Cardiac muscle cell (in vitro differentiated cells and primary cell): ENCODE data around the gene VTI1A. TPM values are rescaled to one million over a fixed set of nuclear protein-coding genes. Genes with fewer than 3 reads are reported as not detected.
A peak's percentile ranks its signal among the peaks of the same experiment; 100 is the strongest.

Experiments
- DNase-seq, 2 donors: peaks; one replicate each; pipeline versions ENCODE4 v3.0.0 to v3.0.0-alpha.2; 2010 to 2017; ENCODE audit warnings: low read depth in 1 of 2, low spot score in 1 of 2
- H3K27ac ChIP-seq: fragments of 200-600 bp; sonication (generic); 2 replicates; pipeline ENCODE4 v1.5.1; 2016
- H3K27me3 ChIP-seq: fragments of 200-600 bp; sonication (generic); 2 replicates; pipeline ENCODE4 v1.6.0; 2016; ENCODE audit warnings: control low read depth
- H3K36me3 ChIP-seq: fragments of 200-600 bp; sonication (generic); 2 replicates; pipeline ENCODE4 v1.5.1; 2016; ENCODE audit warnings: control low read depth
- H3K4me1 ChIP-seq: fragments of 200-600 bp; sonication (generic); 2 replicates; pipeline ENCODE4 v1.8.1; 2017; ENCODE audit warnings: low read depth, mild to moderate bottlenecking, mixed run types
- H3K4me3 ChIP-seq: fragments of 200-600 bp; sonication (generic); 2 replicates; pipeline ENCODE4 v1.5.1; 2016; ENCODE audit warnings: mild to moderate bottlenecking
- H3K9me3 ChIP-seq: fragments of 200-600 bp; sonication (generic); 2 replicates; pipeline ENCODE4 v1.5.1; 2017; ENCODE audit warnings: low read depth, mild to moderate bottlenecking, control low read depth
- polyA plus RNA-seq: library from polyadenylated mRNA; unstranded; fragments of >200 nt; fragmentation: Nextera tagmentation; extraction: Ambion mirVana; gene quantifications from 2 replicates; pipeline ENCODE4 v1.2.1, GENCODE V29; 2016
- total RNA-seq: library from RNA; depleted of rRNA; stranded (reverse); fragments of >200 nt; gene quantifications from 2 replicates; pipeline ENCODE4 v1.2.3, GENCODE V29; 2016
- TF ChIP-seq, protein P1 (sequence below): IDR thresholded peaks from 2 replicates; pipeline ENCODE4 v1.5.1; 2012; ENCODE audit warnings: low read depth, mild to moderate bottlenecking, low read length

The VTI1A gene
- total and polyA plus RNA-seq, 2 experiments from 2014 or later = 19.3 to 33.1 TPM

- TF ChIP-seq, protein P1, sequence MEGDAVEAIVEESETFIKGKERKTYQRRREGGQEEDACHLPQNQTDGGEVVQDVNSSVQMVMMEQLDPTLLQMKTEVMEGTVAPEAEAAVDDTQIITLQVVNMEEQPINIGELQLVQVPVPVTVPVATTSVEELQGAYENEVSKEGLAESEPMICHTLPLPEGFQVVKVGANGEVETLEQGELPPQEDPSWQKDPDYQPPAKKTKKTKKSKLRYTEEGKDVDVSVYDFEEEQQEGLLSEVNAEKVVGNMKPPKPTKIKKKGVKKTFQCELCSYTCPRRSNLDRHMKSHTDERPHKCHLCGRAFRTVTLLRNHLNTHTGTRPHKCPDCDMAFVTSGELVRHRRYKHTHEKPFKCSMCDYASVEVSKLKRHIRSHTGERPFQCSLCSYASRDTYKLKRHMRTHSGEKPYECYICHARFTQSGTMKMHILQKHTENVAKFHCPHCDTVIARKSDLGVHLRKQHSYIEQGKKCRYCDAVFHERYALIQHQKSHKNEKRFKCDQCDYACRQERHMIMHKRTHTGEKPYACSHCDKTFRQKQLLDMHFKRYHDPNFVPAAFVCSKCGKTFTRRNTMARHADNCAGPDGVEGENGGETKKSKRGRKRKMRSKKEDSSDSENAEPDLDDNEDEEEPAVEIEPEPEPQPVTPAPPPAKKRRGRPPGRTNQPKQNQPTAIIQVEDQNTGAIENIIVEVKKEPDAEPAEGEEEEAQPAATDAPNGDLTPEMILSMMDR = no peak
- H3K4me3 ChIP-seq = no peak overlapping the region
- no peaks in the 10 kb centered on the region for H3K9me3 ChIP-seq
Observed at GRCh38 chr10:112771733-112772132, 324.7 kb downstream of the VTI1A start.

DNA sequence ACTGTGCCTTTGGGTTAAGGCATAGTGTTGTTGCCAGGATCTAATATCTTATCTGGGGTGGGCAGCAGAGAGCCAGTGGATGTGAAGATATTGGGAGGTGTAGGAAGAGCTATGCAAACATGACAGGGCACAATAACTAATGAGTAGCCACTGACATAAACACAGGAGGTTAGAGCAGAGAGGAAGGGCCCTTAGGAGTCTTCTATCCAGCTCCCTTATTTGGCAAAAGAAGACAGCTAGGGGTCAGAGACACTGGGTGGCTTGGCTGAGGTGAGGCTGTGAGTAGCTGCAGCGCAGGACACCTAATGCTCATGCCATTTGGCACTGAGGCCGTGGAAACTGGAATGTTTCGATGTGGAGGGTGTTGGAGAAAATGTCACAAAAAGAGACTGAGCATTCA lies 326.8 kb downstream of the VTI1A start:
- TF ChIP-seq, protein P1 = no peak
- H3K4me1 ChIP-seq = peaks cover 23% of the 10 kb centered on the region
- H3K4me3 ChIP-seq = no peak overlapping the region
- no peak overlapping the region for H3K27ac ChIP-seq
- H3K36me3 ChIP-seq = no peaks in the 10 kb centered on the region
- DNase-seq = no peak
- H3K27me3 ChIP-seq = no peaks in the 10 kb centered on the region
- H3K9me3 ChIP-seq = no peaks in the 10 kb centered on the region

More at GRCh38 chr10:112771733-112772132, 324.7 kb downstream of the VTI1A start:
- H3K27ac ChIP-seq = no peak overlapping the region
- H3K36me3 ChIP-seq = no peaks in the 10 kb centered on the region
- no peaks in the 10 kb centered on the region for H3K27me3 ChIP-seq
- DNase-seq = no peak
- H3K4me1 ChIP-seq = peaks cover 16% of the 10 kb centered on the region

DNA sequence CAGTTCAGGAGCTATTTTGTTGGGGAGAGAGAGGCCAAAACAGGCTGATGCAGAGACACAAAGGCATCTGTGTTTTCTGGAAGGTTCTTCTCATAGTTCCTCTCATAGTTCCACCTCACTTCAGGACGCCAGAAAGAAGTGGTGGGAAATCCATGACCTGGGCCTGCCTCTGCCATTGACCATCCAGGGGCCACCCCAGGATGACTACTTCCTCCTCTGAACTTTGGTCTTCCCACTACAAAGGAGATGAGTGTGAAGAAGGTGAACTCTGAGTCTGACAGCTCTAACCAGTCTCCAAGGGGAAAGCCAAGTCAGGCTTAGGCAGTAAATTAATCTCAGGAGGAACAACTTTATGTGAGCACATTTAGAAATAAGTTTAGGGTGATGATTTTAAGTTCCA lies 327.2 kb downstream of the VTI1A start:
- Histone ChIP-seq H3K9me3 (no peaks in the 10 kb centered on the region), H3K4me1 (peaks cover 27% of the 10 kb centered on the region), H3K4me3 (no peak overlapping the region), H3K27ac (no peak overlapping the region), H3K36me3 (no peaks in the 10 kb centered on the region), H3K27me3 (no peaks in the 10 kb centered on the region)
- TF ChIP-seq, protein P1 = no peak
- no peak for DNase-seq

- TF ChIP-seq, protein P1 = no peak
- Histone ChIP-seq H3K4me1 (peaks cover 31% of the 10 kb centered on the region), H3K27ac (no peak overlapping the region), H3K27me3 (no peaks in the 10 kb centered on the region), H3K9me3 (no peaks in the 10 kb centered on the region), H3K4me3 (no peak overlapping the region), H3K36me3 (no peaks in the 10 kb centered on the region)
- DNase-seq = peak in 1 of 2 donors; percentile 65
Observed at GRCh38 chr10:112774798-112775197, 327.8 kb downstream of the VTI1A start.

- DNase-seq = peak in 1 of 2 donors; percentile 40
- H3K27ac ChIP-seq = no peak overlapping the region
- H3K36me3 ChIP-seq = no peaks in the 10 kb centered on the region
- H3K4me3 ChIP-seq = no peak overlapping the region
- TF ChIP-seq, protein P1 = peak; percentile 33
- peaks cover 31% of the 10 kb centered on the region for H3K4me1 ChIP-seq
- no peaks in the 10 kb centered on the region for H3K27me3 ChIP-seq
- H3K9me3 ChIP-seq = no peaks in the 10 kb centered on the region
Observed at GRCh38 chr10:112775381-112775780, 328.4 kb downstream of the VTI1A start.
